Head of caudate nucleus (tissue), 42 donors: ENCODE results near the gene DLG4.

Experiments used
- DNase-seq, 42 donors: peaks; one replicate each; pipeline versions ENCODE4 v3.0.0 to v3.0.0-alpha.2; 2020 to 2021; ENCODE audit warnings: mixed read lengths in 7 of 42
- intact Hi-C: fragments of 100-400 bp; cut with DNase I; formaldehyde crosslinking; loops from one replicate; pipeline ENCODE4 v1.15.0; 2022

DLG4 gene

DNA sequence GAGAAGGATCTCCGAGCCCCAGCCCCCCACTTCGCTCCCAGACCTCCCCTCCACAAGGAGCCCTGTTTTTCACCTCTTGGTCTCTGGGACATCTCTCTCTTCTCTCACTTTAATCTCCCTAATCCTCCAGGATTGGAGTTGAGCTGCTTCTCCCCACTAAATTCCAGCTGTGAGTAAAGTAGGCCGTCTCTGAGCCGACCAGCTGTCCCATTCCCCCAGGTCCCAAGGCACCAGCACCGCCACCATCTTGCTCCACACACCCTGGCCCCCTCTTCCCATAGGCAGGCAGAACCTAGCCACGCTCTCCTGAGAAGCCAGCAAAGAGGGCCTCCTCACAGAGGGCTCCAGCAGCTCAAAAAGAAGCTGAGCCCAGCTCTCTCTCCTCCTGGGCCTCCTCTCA, 878 bp downstream of the DLG4 start:
- no peak for DNase-seq
- intact Hi-C loops: no loop called here

DNA sequence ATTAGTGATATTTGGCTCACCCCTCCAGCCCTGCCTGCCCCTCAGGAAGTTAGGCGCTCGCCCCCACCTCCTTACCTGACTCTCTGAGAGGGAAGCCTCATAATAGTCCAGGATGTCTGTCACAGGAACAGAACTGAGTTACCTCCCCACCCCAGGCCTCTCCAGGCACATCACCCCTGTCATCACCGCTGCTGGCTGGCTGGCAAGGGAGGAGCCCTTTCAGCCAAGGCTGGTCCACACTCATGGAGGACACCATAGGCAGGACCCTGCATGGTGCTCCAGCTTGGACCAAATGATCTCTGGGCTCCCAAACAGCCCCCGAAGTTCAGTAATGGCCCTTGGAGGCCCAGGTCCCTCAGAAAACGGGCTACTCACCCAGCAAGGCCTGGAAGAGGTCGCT, 1.5 kb downstream of the DLG4 start:
- intact Hi-C loops: no loop called here
- DNase-seq: no peak

DNA sequence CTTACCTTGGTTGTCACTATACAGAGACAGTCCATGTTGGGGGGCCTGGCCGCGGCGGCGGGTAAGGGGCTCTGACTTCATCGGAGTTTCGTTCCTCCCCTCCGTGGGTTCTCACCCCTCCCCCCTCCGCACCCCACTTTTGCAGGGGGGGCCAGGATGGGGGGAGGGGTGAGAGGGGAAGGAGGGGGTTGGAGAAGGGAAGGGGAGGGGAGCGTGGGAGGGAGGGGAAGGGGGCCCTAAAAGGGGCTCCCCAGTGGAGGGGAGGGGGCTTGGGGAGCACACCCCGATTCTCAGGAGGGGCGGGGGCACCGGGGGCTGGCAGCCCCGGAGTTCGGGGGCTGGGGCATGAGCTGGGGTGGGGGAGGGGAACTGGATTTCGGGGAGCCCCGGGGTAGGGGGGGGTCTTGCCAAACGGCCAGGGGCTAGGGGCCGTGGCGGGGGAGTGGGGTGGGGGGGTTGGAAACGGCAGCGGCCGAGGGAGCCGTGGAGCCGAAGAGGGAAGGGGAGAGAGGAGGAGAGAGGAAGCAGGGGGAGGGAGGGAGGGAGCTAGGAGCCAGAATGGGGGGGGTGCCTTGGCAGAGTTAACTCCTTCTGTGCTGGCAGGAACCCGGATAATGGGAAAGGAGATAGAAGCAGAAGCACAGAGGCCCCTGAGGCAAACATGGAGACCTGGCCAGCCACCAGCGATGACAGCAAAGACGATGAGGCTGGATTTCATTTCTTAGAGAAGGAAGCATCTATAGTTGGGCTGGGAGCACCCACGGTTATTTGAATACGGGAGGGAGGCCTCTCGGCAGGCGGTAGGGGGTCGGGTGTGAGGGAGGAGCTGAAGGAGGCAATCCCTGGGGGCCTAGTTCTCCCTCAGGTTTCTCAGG, 2.3 kb downstream of the DLG4 start:
- peak in 35 of 42 donors; percentile 42 to 86 (median 65) for DNase-seq
- intact Hi-C loops: no loop called here

DNA sequence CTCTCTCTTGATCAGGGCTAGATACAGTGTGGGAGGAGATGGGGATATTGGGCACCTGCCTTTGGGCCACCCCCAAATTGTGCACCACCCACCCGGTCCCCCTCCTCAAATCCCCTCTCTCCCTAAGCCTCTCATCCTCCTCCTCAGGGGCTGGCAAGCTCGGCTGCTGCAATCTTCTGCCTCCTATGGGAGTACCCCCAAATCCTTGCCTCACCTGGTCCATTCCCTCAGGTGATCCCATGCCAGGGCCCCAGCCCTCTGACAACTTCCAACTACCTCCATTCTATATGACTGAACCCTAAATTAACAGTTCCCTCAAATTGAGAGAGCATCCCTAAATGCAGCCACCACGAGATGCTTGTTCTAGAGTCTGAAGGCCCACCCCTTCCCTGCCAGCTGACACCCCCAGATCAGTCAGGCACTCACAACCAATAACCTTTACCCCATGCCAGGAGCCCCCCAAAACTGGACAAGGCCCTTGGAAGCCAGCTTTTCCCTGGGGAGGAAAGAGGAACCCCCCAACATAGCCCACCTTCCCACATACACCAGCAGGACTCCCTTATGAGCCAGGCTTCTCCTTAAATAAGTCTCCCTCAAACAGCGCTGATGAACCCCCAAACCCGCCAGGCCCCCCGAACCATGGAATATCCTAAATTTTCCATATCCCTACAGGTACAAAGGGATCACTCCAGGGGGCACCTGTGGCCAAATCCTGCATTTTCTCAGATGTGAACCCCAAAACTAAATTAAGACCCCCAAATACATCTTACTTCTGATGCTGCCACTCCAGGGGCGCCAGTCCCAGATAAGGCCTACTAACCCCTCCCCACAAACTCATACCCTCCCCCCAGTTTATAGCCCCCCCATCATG, 3.2 kb downstream of the DLG4 start:
- intact Hi-C loops: no loop called here
- DNase-seq: peak in 6 of 42 donors; percentile 38 to 68 (median 64)

GRCh38 chr17:7215652-7216180, 3.9 kb downstream of the DLG4 start:
- peak in 8 of 42 donors; percentile 36 to 73 (median 56) for DNase-seq
- intact Hi-C loops: no loop called here

DNA sequence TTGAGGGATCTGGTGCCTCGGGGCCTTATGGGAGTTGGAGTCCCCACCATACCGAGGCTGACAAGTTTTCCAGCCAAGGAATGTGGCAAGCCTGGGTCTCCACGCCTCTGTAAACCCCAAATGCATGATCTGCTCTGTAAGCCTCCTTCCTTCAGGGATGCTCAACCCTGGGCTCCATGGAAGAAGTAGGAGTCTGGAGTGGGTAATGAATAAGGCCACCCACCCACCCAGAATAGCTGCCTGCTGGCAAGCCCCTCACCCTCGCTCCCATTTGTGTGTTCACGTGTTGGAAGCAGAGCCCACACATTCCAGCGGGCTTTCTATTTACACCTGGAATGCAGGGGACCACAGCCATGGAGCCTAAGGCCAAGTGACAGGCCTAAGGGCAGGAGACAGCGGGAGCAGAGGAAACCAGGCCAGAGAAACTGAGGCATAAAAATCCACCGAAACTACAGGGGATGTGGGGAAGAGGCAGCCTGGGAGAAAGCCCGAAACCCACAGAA, 4.4 kb downstream of the DLG4 start:
- intact Hi-C loops: no loop called here
- no peak for DNase-seq

DNA sequence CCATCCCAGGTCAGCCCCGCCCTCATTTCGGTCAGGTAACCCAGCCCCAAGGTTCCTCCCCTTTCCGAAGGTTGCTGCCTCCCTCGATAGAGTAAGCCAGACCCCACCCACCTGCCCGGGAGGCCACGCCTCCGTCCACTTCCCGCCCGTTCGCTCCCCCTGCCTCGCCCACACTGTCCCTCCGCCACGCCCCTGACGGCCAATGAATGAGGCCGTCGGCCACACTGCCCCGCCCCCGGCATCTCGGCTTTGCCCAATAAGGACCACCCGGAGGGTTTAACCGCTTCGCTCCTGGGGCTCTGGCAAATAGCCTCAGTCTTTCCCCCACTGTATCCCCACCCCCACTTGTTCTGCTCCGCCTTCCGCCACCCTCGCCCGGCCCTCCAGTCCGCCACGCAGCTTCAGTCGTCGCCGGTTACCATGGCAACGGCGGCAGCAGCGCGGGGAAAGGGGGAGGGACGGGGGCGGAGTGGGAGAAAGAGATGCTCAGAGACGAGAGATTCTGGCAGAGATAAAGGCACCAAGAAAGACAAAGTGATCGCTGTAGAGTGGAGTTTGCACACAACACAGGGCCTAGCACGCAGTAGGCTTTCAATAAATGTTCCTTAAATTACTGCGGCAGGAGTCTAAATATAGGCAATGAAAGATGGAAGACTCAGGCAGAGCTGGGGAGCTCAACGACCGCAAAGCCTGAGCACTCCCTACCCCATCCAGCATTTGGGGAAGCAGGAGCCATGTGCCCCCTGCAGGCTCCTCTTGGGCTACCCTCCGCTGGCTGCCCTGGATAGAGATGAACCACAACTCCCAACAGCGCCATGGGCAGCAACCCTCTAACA, 5.1 kb downstream of the DLG4 start:
- peak; percentile 88 to 98 (median 96) for DNase-seq
- intact Hi-C loops: no loop called here

GRCh38 chr17:7213895-7214299, 5.7 kb downstream of the DLG4 start:
- peak; percentile 68 to 96 (median 85) for DNase-seq
- intact Hi-C loops: no loop called here

GRCh38 chr17:7211491-7212273, 8.0 kb downstream of the DLG4 start:
- intact Hi-C loops: no loop called here
- peak in 1 of 42 donors; percentile 16 for DNase-seq

DNA sequence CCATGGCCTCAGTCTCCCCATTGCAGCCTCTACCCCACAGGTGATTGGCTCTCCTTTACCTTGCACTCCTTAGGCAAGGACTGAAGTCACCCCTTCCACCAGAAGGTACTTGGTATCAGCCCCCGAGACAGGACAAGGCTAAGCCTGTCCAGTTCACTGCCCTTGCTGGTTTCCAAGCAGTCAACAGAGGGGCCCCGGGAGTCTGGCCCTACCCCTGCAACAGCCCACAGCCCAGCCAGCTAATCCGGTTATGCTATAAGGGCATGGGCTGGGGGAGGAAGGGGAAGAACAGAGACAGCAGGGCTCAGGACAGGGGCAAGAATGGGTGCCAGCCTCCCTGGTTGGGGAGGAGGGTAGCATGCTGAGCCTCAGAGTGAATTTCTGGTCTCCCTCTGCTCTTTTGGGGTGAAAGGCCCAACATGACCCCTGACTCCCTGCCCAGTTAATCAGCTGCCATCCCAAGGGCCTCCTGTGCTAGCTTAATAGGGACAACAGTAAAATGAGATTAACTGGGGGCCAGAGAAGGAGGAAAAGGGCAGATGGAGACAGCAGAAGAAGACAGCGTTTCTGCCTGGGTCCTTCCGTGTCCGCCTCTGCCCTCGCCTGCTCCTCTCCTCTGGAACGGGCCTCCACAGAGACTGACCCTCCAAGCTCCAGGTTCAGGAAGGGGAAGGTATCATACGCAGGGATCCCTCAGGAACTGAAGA, 10.7 kb downstream of the DLG4 start:
- intact Hi-C loops: no loop called here
- DNase-seq: no peak

DNA sequence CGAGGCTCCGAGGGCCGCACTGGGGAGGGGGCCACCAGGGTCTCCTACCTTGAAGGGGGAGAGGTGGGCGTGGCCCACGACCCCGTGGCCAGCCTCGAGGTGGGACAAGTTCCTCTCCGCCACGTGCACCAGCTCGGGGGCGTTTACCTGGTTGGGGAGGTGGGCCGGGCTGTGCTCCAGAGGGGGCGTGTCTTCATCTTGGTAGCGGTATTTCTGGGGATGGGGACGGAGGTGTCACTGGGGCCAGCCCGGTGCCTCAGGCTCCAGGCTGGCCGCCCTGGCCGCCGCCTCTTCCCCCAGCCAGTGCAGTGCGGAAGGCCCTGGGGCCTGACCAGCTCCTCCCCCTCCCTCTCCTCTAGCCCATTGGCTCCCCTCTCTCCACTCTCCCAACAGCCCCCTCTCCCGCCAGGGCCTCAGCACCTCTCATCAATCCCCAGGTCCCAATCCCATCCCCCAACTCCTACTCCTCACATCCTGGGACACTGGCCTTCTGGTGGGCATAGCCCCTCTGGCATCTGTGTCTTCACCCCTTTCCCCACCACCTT, 11.5 kb downstream of the DLG4 start:
- intact Hi-C loops: no loop called here
- no peak for DNase-seq

GRCh38 chr17:7207120-7208001, 12.3 kb downstream of the DLG4 start:
- no peak for DNase-seq

DNA sequence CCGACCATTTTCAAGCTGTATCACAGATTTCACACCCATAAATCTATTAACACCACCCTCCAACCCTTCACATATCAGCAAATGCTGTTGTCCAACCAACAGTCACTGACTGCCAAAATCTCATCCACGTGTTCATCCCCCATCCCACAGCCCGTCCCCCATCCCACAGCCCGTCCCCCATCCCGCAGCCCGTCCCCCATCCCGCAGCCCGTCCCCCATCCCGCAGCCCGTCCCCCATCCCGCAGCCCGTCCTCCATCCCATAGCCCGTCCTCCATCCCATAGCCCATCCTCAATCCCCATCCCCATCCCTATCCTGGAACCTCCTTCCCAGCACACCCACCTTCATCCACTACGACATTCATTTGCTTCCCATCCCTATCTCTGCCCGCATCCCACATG, 14.1 kb downstream of the DLG4 start:
- no peak for DNase-seq
- intact Hi-C loops: no loop called here

More at GRCh38 chr17:7207120-7208001, 12.3 kb downstream of the DLG4 start:
- intact Hi-C loops: no loop called here

DNA sequence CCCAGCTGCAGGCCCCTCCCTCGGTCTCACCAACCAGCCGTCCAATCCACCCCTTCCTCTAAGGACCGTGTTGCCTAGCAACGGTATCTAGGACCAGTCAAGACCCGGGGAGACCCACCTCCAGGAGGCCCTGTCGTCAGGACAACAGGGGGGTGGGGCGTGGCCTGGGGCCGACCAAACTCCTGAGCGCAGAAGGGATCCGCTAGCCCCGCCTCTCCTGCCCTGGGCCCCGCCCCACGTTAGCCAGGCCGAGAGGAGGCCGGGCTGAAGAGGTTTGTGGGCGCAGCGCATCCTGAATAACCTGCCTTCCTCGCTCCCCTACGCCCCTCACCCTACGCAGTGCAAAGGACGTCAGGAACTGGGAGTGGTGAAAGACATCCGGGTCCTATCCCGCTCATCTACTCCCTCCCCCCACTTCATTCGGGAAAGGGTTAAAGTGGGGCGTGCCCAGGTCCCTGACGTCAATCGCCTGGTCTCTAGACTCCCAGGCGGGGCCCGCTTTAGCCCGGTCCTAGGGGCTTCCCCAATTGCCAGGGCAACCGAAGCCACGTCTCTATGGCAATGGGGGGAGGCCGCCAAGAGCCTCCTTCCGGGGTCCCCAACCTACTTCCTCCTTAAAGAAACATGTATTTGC, 14.7 kb downstream of the DLG4 start:
- intact Hi-C loops: no loop called here

DNA sequence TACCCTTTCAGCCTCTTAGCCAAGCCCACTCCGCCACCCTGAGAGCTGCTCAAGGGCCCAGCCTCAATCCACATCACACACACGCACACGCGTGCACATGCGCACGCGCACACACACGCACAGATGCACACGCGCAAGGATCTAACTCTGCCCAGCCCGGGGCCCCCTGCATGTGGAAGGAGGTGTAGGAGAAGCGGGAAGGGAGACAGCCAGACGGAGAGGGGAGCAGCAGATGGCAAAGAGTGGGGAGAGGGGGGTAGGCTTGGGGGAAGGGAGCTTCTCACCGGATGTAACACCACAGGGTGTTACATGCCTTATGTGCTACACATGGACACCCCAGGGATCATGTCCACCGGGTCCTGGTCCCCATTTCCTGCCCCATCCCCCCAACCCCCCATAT, 15.3 kb downstream of the DLG4 start:
- intact Hi-C loops: no loop called here

More for the DNA sequence above, 14.7 kb downstream of the DLG4 start:
- peak; percentile 55 to 91 (median 78) for DNase-seq

DNA sequence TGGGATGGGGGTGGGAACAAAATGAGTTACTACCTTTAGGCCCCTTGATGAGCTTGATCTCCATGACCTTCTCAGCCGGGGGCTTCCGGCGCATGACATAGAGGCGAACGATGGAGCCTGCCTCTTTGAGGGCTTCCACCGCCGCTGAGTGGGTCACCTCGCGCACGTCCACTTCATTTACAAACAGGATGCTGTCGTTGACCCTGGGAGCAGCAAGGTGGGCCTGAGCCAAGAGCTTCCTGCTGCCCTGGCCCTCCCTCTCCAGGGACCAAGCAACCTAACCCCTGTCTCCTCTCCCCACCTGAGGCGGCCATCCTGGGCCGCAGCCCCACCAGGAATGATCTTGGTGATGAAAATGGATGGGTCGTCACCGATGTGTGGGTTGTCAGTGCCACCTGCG, 16.2 kb downstream of the DLG4 start:
- intact Hi-C loops: no loop called here
- DNase-seq: no peak

More for the DNA sequence above, 15.3 kb downstream of the DLG4 start:
- no peak for DNase-seq
